ENCODE results near the gene MET.
"Not testable (repeated sequence)": the region's sequence is repeated elsewhere in the genome, so short reads cannot be mapped to it uniquely, and the experiment has no call there.

Gene MET

DNA sequence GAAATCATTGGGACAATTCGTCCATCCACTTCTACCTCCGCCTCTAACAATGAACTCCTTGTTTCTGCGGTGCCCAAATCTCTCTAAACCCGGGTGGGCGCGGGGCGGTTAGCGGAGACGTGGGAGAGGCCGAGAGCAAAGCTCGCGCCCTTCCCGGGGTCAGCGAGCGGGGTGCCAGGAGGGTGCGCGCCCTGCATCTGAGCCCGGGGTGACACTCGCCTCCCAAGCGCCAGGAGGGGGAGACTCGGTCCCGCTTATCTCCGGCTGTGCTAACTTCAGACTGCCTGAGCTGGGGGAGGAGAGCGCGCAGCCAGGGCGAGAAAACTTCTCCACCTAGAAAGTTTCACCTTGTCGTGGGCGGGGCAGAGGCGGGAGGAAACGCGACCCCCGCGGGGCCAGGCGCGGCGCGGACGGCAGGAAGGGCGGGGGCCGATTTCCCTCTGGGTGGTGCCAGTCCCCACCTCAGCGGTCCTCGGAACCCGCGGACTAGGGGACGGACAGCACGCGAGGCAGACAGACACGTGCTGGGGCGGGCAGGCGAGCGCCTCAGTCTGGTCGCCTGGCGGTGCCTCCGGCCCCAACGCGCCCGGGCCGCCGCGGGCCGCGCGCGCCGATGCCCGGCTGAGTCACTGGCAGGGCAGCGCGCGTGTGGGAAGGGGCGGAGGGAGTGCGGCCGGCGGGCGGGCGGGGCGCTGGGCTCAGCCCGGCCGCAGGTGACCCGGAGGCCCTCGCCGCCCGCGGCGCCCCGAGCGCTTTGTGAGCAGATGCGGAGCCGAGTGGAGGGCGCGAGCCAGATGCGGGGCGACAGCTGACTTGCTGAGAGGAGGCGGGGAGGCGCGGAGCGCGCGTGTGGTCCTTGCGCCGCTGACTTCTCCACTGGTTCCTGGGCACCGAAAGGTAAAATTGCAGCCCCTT lies at the start of gene MET:
TSS of gene MET (plus strand) at position 516 of the 915 bp plus-strand sequence. CDS start 26,889 bp downstream, outside the sequence.
- DNase-seq (ENCODE audit: low read depth), result peak; percentile 84

- DNase-seq (ENCODE audit: low read depth), result no peak
These were observed 45.1 kb upstream of the MET start for GRCh38 chr7:116626886-116627285.

DNA sequence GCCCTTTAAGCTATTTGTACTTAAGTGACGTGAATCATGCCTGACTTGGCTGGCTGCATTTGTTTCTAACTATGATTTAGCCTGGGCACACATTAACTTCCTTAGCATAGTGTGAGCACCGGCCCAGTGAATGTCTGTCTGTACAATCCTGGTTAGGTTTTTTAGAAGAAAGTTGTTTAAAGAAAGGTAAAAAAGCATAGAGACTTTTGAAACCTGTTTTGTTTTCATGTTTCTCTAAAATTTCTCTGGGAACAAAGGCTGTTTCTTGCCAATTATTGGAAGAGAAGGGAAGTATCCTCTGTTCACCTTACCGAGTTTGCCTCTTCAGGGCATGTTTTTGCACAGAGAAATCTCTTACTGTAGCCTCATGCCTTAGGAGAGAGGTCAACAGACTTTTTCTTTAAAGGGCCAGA lies 42.9 kb upstream of the MET start:
- no peak for DNase-seq (ENCODE audit: low read depth)

DNA sequence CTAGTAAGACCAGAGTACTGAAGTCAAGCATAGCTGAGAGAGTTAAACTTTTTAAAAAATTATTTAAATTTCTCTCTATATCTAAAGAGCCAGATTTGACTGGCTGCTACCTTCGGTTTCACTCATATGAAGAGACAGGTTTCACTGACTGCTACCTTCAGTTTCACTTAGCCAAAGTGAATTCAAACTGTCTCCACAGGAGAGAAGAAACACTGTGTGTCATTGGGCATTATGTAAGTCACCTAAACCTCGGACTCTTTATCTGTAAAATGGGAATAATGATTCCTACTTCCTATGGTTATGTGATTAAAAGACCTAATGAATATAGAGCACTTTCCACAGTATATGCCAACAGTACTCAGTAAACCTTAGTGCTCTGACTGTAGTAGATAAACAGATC lies 41.6 kb upstream of the MET start:
- no peak for DNase-seq (ENCODE audit: low read depth)

GRCh38 chr7:116630932-116631671 lies 40.9 kb upstream of the MET start:
- peak; percentile 71 for DNase-seq (ENCODE audit: low read depth)

DNA sequence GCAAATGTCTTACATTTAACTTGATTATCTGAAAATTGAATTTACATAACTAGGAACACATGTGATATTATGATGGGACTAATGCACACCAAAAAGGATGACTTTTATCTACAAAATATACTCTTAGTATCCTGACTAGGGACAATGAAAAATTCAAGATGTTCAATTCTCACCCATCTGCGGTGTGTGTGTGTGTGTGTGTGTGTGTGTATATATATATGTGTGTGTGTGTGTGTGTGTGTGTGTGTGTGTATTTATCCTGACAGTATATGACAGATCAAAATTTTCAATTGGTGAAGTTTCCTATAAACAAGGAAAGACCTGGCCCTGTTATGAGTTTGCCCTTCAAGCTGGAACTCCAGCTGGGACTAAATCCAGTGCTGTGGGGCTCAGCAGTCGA lies 40.3 kb upstream of the MET start:
- DNase-seq (ENCODE audit: low read depth), result no peak

DNA sequence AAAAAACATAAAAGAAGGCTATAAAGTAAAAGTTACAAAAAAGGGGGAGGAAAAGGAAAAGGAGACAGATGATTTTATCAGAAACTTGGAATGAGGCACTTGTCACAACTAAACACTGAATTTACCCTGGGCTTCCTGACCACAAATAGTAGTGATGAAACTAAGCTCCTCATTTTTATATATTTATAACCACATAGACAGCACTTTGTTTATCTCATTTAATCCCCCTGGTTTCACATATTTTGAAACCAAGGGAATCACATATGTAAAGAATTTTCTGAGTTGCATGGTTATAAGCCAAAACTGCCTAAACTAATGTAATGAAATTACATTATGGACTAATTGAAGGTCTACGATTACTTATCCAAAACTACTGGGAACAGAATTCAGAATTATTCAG lies 39.6 kb upstream of the MET start:
- DNase-seq (ENCODE audit: low read depth), result peak; percentile 51

- peak; percentile 25 for DNase-seq (ENCODE audit: low read depth)
These were observed 38.6 kb upstream of the MET start for GRCh38 chr7:116633131-116633988.

GRCh38 chr7:116636997-116637396 lies 35.0 kb upstream of the MET start:
- DNase-seq (ENCODE audit: low read depth), result no peak

DNA sequence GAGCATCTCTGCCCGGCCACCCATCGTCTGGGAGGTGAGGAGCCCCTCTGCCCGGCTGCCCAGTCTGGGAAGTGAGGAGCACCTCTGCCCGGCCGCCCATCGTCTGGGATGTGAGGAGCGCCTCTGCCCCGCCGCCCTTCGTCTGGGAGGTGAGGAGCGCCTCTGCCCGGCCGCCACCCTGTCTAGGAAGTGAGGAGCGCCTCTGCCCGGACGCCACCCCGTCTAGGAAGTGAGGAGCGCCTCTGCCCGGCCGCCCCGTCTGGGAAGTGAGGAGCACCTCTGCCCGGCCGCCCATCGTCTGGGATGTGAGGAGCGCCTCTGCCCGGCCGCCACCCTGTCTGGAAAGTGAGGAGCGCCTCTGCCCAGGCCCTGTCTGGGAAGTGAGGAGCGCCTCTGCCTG lies 33.4 kb upstream of the MET start:
- DNase-seq (ENCODE audit: low read depth), result not testable (repeated sequence)

DNA sequence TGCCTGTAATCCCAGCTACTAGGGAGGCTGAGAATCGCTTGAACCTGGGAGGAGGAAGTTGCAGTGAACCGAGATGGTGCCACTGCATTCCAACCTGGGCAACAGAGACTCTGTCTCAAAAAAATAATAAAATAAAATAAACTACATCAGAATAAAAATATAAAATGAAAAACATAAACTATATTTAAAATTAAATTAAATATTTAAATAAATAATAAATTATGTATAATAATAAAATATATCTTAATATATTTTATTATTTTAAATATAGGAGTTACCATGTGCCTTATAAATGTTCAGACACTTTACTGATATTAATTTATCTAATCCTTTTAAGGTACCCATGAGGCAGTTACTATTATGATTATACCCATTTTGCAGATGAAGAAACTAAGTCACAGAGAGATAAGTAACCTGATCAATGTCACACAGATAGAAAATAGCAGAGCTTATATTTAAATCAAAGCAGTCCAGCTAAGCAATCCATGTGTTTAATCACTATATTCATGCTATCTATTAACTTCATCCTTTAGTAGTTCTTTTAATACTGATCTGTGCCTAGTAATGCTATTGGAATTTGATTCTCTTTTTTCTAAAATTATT lies 30.3 kb upstream of the MET start:
- no peak for DNase-seq (ENCODE audit: low read depth)

- DNase-seq (ENCODE audit: low read depth), result not testable (repeated sequence)
These were observed 28.8 kb upstream of the MET start for GRCh38 chr7:116643148-116643547.

DNA sequence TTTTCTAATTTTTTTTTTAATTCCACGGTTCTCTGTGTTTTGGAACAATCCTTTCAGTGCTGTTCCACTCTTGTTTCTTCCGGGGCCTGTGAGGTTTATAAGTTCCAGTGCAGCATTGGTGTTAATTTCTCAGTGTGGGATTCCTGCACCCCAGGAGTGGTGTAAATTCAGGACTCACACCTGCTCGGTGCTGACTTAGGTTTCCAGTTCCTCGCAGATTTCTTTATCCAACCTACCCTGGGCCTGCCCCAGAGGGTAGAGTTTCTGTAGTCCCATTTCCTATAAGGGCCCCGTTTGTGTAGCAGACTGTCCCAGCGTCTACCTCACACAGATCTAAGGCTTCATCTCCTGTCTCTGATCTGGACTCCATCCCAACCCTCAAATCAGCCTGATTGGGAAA lies 27.4 kb upstream of the MET start:
- DNase-seq (ENCODE audit: low read depth), result no peak

DNA sequence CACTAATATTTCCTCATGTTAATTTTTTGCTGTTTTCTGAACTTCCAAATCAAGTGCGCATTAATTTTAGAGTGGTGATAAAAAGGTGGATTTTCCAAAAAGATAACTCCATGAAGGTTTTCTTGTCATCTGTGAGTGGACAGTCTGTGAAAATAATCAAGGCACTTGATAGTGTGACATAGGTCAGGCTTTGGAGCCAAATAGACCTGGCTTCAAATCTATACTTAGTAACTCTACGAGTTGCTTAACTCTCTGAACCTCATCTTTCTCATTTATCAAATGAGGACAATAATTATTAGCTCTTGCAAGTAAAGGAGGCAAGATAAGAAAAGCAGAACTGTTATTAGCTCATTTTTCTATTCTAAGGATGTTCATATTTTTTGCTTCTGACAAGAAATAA lies 24.7 kb upstream of the MET start:
- DNase-seq (ENCODE audit: low read depth), result no peak

- no peak for DNase-seq (ENCODE audit: low read depth)
These were observed 24.1 kb upstream of the MET start for GRCh38 chr7:116647861-116648260.

- no peak for DNase-seq (ENCODE audit: low read depth)
These were observed 21.6 kb upstream of the MET start for GRCh38 chr7:116650436-116650835.

GRCh38 chr7:116652793-116653192 lies 19.2 kb upstream of the MET start:
- no peak for DNase-seq (ENCODE audit: low read depth)

DNA sequence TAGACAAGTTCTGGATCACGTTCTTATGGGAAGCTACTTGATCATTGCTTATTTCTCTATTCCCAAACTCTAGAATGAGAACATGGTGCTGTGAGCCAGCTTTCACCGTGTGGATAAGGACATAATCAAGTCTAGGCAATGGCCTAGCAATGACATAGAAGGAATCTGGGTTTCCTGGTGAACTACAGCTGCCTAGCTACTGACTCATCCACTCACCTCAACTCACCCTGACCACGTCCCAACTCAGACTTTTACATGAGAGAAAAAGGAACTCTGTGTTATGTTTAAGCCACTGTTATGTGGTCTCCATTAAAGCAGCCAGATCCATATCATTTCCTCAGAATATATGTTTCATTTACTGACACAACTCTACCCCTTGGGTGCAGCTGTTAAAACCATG lies 18.8 kb upstream of the MET start:
- DNase-seq (ENCODE audit: low read depth), result peak; percentile 61

DNA sequence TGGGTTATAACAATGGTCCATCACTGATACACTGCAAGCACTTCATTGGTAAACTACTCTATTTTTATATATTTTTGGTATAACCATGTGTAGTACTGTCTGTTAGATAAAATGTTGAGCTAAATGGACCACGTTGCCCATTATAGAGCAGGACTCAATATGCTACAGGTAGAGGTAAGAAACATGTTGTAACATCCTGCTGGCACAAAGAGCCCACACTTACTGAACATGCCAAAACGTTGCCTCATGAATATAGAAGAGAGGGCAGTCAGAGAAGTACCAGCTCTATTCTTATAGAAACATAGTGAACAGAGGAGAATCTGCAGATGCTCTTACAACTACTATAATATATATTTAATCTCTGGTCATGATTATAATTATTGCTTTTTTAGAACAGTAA lies 18.4 kb upstream of the MET start:
- DNase-seq (ENCODE audit: low read depth), result no peak

GRCh38 chr7:116659248-116659647 lies 12.7 kb upstream of the MET start:
- DNase-seq (ENCODE audit: low read depth), result not testable (repeated sequence)

- no peak for DNase-seq (ENCODE audit: low read depth)
These were observed 10.1 kb upstream of the MET start for GRCh38 chr7:116661865-116662264.

DNA sequence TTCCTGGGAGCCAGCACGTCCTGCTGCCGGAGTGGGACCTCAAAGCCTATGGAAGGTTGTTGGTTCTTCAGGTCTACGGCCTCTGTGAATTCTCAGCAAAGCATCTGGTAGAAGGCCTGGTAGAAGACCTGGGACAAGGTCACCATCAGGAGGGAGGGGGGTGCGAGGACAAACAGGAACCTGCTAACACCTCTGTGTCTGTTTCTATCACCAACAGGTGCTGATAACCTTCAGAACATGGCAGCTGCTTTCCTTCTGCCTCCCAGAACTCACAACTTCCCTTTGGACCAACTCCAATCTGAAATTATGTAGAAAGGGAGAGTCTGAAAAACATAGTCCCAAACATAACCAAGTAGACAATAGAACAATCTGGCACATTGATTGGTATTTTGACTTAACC lies 8.3 kb upstream of the MET start:
- no peak for DNase-seq (ENCODE audit: low read depth)

All from EH (cell line).